ENCODE measurements around the gene FAM81A. TPM values are rescaled to one million over a fixed set of nuclear protein-coding genes. Genes with fewer than 3 reads are reported as not detected.
"Not testable (repeated sequence)": the region's sequence is repeated elsewhere in the genome, so short reads cannot be mapped to it uniquely, and the experiment has no call there.

The FAM81A gene
- total RNA-seq, 1 donor from 2014 or later = 3.0 TPM

DNA sequence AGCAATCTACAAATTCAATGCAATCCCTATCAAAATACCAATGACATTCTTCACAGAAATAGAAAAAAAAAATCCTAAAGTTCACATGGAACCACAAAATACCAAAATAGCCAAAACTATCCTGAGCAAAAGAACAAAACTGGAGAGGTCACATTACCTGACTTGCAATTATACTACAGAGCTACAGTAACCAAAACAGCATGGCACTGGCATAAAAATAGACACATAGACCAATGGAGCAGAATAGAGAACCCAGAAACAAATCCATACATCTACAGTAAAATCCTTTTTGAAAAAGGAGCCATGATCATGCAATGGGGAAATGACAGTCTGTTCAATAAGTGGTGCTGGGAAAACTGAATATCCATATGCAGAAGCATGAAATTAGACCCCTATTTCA lies 51.5 kb downstream of the FAM81A start:
- not testable (repeated sequence) for DNase-seq

- DNase-seq = no peak
Observed at GRCh38 chr15:59491062-59491461, 53.1 kb downstream of the FAM81A start.

DNA sequence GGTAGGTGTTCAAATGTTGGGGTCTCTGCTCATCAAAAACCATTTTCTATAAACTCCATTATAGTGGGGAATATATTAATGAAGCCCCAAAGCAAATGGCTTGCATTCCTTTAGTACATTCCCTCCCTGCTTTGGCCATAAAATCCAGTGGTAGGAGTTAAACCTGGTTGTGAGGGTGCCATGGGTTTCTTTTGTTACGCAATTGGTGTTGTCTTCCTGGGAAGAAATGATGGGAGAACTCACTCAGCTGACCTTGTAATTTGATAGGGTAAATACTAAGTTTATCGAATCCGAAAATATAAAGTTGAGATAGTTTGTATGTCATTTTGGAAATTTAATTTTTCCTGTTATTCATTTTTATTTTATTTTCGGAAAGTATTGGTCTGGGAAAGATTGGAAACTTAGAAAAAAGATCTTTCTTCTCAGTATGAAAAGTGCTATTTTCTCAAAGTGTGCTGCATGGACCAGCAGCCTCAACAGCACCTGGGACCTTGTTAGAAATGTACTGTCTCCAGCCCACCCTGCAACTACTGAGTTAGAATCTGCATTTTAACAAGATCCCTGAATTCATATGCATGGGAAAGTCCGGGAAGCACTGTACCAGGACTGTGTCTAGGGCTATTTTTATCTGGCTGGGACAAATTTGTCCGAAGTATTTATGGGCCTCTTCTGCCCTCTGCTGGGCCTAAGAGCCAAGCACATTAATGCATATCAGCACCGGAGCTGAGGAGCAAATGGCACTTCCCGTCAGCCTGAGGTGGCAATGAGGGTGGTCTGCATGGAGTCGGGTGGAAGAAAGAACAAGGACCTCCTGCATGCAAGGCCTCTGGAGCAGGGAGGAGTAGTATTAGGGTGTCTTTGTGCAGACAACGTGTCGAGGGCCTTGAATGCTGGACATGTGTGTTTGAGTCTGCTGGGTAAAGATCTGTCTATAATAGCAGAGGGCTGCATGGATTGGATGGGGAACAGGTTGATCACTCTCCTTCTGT lies 54.7 kb downstream of the FAM81A start:
- DNase-seq = peak; percentile 87

DNA sequence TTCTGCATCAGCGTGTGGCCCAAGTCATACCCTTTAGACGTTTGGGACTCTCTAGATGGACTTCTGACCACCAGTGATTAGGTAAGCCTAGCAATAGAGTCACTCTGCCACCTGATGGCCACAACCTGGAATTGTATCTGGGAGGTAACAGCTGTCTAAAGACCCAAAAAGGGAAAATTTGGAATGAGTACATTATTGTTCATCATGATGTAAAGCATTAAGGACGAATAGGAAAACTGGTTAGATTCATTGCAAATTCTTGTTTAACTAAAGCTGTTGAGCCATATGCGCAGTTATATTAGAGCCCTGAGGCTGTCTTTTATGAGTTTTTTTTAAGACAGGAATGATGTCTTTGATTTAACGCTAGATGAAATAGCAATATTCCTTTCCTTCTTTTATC lies 63.6 kb downstream of the FAM81A start:
- peak; percentile 20 for DNase-seq

- DNase-seq = no peak
Observed at GRCh38 chr15:59515190-59515589, 77.2 kb downstream of the FAM81A start.

- DNase-seq = no peak
Observed at GRCh38 chr15:59516655-59517461, 78.9 kb downstream of the FAM81A start.

DNA sequence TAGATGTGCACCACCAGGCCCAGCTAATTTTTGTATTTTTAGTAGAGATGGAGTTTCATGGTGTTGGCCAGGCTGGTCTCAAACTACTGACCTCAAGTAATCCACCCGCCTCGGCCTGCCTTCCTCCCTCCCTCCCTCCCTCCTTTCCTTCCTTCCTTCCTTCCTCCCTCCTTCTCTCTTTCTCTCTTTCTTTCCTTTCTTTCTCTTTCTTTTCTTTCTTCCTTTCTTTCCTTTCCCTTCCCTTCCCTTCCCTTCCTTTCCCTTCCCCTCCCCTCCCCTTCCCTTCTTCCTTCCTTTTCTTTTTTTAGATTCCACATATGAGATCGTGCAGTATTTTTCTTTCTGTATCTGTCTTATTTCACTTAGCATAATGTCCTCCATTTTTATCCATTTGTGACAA lies 81.3 kb downstream of the FAM81A start:
- DNase-seq = no peak

DNA sequence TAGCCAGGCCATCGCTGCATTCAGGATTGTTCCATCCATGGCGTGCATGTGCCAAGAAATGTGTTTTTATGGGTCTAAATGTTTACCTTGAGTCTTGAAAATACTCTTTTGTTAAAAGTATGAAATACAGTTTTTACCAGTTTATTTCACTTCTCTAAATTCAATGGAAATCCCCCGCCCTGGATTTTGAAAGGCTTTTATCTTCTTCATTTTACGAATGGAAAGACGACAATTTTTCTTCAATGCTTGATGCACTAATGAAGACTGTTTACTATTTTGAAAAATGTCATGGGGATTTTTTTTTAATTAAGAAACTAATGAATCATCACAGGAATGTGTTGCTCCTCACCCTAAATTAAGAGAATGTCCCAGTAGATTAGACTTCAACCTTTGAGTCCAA lies 83.5 kb downstream of the FAM81A start:
- no peak for DNase-seq

DNA sequence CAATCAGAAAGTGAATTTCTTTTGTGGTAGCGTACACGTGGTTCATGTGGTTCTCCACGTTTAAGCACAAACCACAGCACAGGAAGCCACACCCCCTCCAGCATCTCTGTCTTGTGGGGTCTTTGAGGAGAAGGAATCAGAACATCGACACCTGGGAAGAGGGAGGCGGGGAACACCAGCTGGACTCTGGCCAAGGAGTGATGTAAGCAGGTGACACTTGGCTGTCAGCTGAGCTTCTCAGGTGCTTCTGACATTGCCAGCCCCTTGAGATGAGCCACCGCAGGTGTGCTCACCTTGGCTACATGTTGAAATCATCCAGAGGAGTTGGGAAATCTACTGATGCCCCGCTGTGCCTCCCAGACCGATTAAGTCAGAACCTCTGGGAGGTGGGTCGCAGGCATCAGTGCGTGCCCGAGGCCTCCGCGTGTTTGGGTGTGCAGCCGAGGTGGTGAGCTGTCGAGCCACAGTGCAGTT lies 85.0 kb downstream of the FAM81A start:
- no peak for DNase-seq

DNA sequence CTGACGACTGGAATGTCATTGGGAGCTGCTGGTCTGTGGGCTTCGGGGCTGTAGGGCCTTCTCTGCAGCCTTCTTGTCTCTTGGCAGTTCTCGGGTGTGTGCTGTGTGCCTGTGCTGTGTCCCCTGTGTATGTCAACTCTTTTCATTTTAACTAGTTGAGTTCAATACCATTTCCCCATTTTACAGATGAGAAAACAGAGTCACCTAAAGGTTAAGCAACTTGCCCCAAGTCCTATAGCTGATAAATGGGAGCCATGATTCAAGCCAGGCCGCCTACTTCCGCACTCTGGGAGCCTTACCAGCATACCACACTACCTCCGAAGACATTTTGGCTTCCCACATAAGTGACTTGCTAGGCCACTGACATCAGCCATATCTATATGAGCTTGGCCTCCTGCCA lies 85.7 kb downstream of the FAM81A start:
- no peak for DNase-seq

DNA sequence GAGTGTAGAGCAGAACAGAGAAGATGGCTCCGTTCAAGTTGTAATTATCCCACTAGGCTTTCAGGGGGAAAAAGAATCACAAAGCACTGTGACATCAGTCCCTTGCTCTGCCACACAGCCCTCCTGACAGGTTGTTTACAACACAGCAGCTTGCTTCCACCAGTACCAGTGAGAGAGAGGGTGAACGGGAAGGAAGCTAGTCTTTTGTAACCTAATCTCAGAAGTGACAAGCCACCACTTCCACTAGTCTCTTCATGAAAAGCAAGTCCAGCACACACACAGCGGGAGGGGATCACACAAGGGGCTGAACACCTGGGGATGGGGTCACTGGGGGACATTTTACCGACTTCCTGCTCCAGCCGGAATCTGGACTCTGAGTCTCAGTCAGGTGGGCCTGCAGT lies 86.3 kb downstream of the FAM81A start:
- no peak for DNase-seq

DNA sequence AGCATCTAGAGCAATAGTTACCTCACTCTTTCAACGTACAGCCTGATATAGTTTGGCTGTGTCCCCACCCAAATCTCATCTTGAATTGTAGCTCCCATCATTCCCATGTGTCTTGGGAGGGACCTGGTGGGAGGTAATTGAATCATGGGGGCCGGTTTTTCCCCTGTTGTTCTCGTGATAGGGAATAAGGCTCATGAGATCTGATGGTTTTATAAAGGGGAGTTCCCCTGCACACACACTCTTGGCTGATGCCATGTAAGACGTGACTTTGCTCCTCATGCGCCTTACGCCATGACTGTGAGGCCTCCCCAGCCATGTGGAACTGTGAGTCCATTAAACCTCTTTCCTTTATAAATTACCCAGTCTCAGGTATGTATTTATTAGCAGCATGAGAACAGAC lies 88.5 kb downstream of the FAM81A start:
- DNase-seq = not testable (repeated sequence)

DNA sequence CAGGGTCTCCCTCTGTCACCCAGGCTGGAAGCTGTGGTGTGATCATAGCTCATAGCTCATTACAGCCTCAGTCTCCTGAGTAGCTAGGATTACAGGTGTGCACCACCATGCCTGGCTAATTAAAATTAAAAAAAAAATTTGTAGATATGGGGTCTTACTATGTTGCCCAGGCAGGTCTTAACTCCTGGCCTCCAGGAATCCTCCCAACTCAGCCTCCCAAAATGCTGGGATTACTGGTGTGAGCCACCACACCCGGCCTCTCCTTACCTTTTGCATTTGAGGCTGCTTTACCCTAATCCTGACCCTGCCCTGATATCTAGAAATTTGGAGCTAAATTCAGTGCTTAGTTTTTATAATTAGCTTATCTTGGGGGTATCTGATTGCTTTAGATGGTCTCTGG lies 90.4 kb downstream of the FAM81A start:
- DNase-seq = no peak

DNA sequence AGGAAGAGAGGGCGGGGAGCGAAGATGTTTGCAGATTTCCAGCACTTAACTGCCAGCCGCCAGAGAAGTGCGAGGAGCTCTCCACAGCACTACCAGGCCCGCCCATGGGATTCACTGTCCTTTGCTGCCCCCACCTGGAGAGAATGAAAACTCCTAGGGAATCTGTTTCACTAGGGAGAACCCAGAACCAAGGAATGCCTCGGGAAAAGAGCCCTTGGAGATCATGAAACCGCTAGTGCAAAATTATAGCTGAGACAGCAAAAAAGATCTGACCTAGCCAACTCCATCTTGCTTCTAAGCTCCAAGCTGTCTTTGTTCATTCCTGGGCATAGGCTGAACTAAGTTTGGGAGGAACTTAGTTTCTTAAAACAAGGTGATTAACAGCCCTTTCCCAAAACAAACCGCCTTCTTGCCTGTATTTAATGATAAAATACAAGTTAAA lies 91.0 kb downstream of the FAM81A start:
- DNase-seq = peak; percentile 94

DNA sequence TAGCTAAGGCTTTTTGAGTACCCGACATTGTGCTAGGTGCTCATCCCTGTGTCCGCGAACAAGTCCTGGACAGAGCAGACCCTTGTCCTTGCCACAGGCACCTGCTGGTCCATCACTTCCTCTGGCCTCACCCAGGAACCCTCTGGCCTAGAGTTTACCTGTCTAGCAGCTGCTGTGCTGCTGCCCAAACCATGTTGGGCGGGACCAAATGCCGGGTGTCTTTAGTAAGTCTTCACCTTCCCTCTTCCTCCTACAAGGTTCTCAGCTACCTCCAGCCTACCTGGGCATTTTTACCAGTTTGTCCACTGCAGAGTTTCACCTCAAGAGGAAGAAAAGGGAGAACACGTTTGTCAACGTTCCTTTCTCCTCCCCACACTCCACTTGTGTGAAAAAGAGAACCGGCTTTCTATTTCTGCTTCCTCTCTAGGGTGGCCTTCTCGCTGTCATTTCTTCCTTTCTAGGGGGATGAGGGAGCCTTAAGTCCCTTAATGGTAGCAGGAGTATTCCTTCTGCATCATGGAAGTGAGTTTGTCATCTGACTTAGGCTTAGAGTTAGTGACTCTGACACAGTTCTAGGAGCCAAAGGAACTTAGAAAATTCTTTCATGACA lies 93.2 kb downstream of the FAM81A start:
- DNase-seq = no peak

DNA sequence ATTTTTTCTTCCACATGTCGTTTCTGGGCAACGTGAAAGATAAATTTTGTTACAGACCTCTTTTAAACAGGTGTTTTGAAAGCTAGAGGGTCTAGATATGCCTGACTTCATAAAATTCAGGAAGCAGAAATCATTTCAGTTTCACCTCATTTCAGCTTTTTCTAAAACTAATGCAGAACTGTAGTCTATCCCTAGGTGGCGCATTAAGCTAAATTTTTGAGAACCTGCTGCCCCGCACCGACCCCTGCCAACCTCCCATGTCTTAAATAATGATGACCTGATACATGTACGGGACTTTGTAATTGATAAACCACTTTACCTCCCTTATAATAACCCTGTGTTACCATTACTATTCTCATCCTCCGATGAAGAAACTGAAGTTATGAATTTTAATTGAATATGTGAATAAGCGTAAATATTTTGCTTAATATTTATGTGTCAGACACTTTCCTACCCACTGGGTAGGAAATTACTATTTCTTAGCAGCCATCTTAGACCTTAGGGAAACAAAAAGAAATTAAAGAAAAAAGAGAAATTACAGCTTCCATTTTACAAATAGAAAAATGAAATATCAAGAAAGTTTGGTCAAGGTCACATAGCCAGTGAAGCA lies 94.9 kb downstream of the FAM81A start:
- DNase-seq = peak; percentile 52

- DNase-seq = no peak
Observed at GRCh38 chr15:59536553-59536952, 98.6 kb downstream of the FAM81A start.

DNA sequence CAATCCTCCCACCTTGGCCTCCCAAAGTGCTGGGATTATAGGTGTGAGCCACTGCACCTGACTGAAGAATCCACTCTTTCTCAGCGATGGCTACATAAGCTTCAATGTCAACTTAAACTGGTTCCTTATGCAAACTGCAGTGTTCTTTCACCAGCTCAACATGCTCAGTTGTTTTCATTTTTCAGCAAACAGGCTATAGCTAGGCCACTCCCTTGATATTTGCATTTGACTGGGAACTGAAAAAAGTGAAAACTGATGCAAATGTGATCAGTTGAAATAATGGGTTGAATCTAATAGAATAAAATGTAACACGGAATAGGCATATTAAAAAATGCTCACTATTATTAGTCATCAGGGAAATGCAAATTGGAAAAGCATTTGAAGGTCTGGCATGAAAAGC lies 99.4 kb downstream of the FAM81A start:
- DNase-seq = no peak

DNA sequence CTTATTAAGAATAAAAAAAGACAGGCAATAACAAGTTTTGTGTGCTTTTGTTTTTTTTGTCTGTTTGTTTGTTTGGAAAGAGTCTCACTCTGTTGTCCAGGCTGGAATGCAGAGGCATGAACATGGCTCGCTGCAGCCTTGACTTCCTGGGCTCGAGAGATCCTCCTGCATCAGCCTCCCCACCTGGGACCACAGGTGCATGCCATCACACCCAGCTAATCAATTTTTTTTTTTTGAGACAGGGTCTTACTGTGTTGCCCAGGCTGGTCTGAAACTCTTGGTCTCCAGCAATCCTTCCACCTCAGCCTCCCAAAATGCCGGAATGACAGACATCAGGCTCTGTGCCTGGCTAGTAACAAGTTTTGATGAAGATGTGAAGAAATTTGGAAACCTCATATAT lies 100.5 kb downstream of the FAM81A start:
- DNase-seq = no peak

DNA sequence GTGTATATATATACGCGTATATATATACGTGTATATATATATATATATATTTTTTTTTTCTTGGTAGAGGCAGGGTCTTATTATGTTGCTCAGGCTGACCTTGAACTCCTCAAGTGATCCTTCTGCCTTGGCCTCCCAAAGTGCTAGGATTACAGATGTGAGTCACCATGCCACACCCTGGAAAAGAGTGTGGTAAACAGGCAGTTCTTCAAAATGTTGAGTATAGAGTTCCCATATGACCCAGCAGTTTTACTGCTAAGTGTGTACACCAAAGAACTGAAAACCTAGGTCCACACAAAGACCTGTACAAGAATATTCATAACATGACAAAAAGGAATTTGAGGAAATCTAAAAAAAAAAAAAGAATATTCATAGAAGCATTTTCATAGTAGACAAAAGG lies 101.8 kb downstream of the FAM81A start:
- no peak for DNase-seq

- DNase-seq = no peak
Observed at GRCh38 chr15:59540654-59541053, 102.7 kb downstream of the FAM81A start.

DNA sequence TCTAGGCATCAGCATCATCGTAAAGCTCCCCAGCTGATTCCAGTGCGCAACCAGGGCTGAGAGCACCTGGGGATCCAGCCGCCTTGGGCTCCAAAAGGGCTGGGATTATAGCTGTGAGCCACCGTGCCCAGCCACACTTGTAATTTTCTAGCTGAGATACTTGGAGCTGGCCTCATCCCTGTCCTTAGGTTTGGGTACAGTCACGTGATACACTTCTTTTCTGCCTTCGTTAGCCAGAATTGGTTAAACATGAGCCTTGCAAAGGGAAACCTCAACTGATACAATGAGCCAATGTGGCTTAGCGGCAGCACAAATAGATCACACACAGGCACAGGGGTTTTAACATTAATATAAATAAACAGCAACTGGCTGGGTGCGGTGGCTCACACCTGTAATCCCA lies 103.8 kb downstream of the FAM81A start:
- no peak for DNase-seq
